Mesendoderm (in vitro differentiated cells): Measurements from ENCODE around the gene PIGO.

Experiments
- DNase-seq: peaks from one replicate; pipeline ENCODE4 v3.0.0; 2013
- H2AK5ac ChIP-seq: 2 replicates; pipeline ENCODE4 v1.6.1; 2013; ENCODE audit warnings: low read length, inconsistent platforms
- H2BK120ac ChIP-seq: 2 replicates; pipeline ENCODE4 v1.6.1; 2013; ENCODE audit warnings: low read depth, mild to moderate bottlenecking, low read length, moderate library complexity, mixed read lengths
- H2BK15ac ChIP-seq: replicated peaks from 2 replicates; pipeline ENCODE4 v1.6.1; 2013; ENCODE audit warnings: low read depth, mild to moderate bottlenecking, moderate library complexity
- H2BK5ac ChIP-seq: 2 replicates; pipeline ENCODE4 v1.6.1; 2013; ENCODE audit warnings: low read length, inconsistent platforms
- H3K18ac ChIP-seq: 2 replicates; pipeline ENCODE4 v1.6.1; 2013; ENCODE audit warnings: mild to moderate bottlenecking, low read length, mixed read lengths
- H3K23ac ChIP-seq: one replicate; pipeline ENCODE4 v1.6.1; 2013; ENCODE audit warnings: low read length
- H3K27ac ChIP-seq: 2 replicates; pipeline ENCODE4 v1.5.1; 2013; ENCODE audit warnings: low read depth, mild to moderate bottlenecking, inconsistent platforms, low read length, moderate library complexity
- H3K27me3 ChIP-seq: 2 replicates; pipeline ENCODE4 v1.6.1; 2013; ENCODE audit warnings: low read length, control low read depth, mild to moderate bottlenecking, inconsistent platforms; ENCODE audit not compliant: insufficient read depth, poor library complexity
- H3K36me3 ChIP-seq: 2 replicates; pipeline ENCODE4 v1.6.1; 2013; ENCODE audit warnings: low read length, inconsistent platforms; ENCODE audit not compliant: control insufficient read depth, insufficient read depth
- H3K4ac ChIP-seq: one replicate; pipeline ENCODE4 v1.6.1; 2013; ENCODE audit warnings: low read depth, mild to moderate bottlenecking, low read length, moderate library complexity
- H3K4me1 ChIP-seq: 2 replicates; pipeline ENCODE4 v1.6.1; 2013; ENCODE audit warnings: low read depth, low read length, inconsistent platforms; ENCODE audit not compliant: control insufficient read depth
- H3K4me2 ChIP-seq: 2 replicates; pipeline ENCODE4 v1.6.1; 2013; ENCODE audit warnings: low read length
- H3K4me3 ChIP-seq: 2 replicates; pipeline ENCODE4 v1.5.1; 2013; ENCODE audit warnings: mild to moderate bottlenecking, low read length
- H3K56ac ChIP-seq: one replicate; pipeline ENCODE4 v1.6.1; 2013; ENCODE audit warnings: low read length
- H3K79me1 ChIP-seq: 2 replicates; pipeline ENCODE4 v1.6.1; 2013; ENCODE audit warnings: low read length, inconsistent platforms
- H3K79me2 ChIP-seq: 2 replicates; pipeline ENCODE4 v1.6.1; 2013; ENCODE audit warnings: mild to moderate bottlenecking, low read length; ENCODE audit not compliant: control insufficient read depth, insufficient read depth
- H3K9ac ChIP-seq: 2 replicates; pipeline ENCODE4 v1.6.1; 2013; ENCODE audit warnings: low read length, inconsistent platforms
- H4K5ac ChIP-seq: one replicate; pipeline ENCODE4 v1.6.1; 2013; ENCODE audit warnings: low read length
- H4K8ac ChIP-seq: one replicate; pipeline ENCODE4 v1.6.1; 2013; ENCODE audit warnings: low read depth, mild to moderate bottlenecking, control low read depth, low read length, moderate library complexity
- WGBS: extraction: QIAGEN DNeasy Blood & Tissue Kit; methylation state at CpG from one replicate; pipeline ENCODE4 v1.1.7; 2013; ENCODE audit warnings: low lambda C conversion rate, missing lambda C conversion rate; ENCODE audit not compliant: insufficient coverage; ENCODE audit errors: extremely low coverage; 5-methylcytosine and 5-hydroxymethylcytosine counted together

The PIGO gene

DNA sequence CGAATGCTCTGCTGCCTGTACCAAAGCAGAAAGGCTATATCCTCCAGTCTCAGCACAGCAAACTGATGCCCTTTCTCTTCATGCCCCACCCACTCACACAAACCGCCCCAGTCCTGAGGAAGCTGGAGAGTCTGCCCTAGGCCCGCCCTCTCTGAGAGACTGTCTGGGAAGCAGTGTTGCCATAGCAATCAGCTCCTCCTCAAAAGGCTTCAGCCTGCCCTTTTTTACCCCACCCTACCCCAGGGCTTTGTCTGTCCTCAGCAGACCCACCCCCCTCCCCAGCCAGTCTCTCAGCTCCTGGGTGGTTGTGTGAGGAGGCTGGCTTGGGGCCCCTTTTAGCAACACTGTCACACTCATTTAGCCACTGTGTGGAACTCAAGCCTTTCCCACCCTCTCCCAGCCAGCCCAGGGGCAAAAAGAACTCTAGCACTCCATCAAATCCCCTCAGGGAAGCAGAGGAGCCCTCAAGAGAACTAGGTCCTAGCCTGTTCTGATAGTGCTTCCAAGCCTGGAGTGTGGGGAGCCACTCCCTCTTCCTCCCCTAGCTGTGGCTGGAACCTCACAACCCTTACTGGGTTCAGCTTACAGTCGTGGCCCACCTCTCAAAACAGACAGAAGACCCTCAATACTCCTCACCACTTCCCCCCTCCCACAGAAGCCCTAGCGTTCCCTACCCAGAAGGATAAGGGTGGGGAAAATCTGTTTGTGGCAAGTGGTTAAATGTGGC, 17.9 kb upstream of the PIGO start:
- Histone ChIP-seq H3K4me3 (no peak overlapping the region), H2AK5ac (no peak overlapping the region), H2BK5ac (peak overlapping the region; percentile 33), H3K4me2 (peak overlapping the region; percentile 94), H3K56ac (peak overlapping the region; percentile 85), H3K9ac (peak overlapping the region; percentile 85), H2BK15ac (peak overlapping the region; percentile 61), H3K4ac (peak overlapping the region; percentile 74), H3K4me1 (peaks cover 9% of the 10 kb centered on the region), H3K36me3 (no peaks in the 10 kb centered on the region), H3K27me3 (no peaks in the 10 kb centered on the region), H3K18ac (peak overlapping the region; percentile 81), H3K79me1 (peaks cover 10% of the 10 kb centered on the region), H3K23ac (no peak overlapping the region), H4K8ac (no peak overlapping the region), H3K27ac (peak overlapping the region; percentile 93), H2BK120ac (no peak overlapping the region), H4K5ac (no peak overlapping the region), H3K79me2 (no peaks in the 10 kb centered on the region)
- no CpG with 5 or more reads among the region's 5 CpGs for WGBS
- DNase-seq = peak; percentile 100

DNA sequence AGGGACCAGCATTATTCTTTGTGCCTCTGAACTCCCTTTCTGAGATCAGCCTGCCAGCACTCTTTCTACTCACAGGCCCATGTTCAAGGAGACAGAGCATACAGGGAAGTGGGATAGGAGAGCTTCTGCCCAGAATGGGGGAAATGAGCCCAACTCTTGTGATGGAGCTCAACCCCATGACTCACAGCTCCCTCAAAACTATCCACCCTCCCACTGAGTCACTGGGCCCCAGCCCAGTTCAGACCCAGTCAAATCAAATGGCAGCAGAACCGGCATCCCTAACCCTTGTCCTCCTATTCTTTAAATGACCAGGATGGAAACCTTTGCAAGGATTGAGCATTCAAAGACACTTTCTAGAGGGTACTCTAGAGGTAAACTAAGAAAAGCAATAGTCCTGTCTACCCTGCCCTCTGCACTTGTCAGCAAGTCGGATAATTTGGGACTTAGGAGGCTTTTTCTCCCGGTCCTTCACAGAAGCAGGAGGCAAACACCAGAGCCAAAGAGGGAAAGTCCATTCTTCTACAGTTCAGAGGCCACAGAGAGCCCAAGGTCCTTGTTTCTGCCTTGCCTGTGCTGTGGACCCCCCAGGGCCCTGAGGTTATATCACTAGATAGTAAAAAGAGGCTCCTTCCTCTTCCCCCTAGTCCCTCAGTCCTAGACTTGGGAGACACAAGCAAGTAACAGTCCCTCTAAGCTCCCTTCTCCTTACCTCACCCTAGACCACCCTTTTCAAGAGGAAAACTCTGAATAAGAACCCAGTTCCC, 16.0 kb upstream of the PIGO start:
- H3K4me2 ChIP-seq = no peak overlapping the region
- H3K79me1 ChIP-seq = peaks cover 10% of the 10 kb centered on the region
- no peak overlapping the region for H3K4me3 ChIP-seq
- H3K27me3 ChIP-seq = no peaks in the 10 kb centered on the region
- H2AK5ac ChIP-seq = no peak overlapping the region
- no peaks in the 10 kb centered on the region for H3K79me2 ChIP-seq
- H2BK120ac ChIP-seq = no peak overlapping the region
- DNase-seq = no peak
- H3K36me3 ChIP-seq = no peaks in the 10 kb centered on the region
- no peak overlapping the region for H4K5ac ChIP-seq
- no peak overlapping the region for H3K9ac ChIP-seq
- no peak overlapping the region for H2BK5ac ChIP-seq
- H3K56ac ChIP-seq = no peak overlapping the region
- peak overlapping the region; percentile 19 for H3K4ac ChIP-seq
- no CpG with 5 or more reads among the region's 3 CpGs for WGBS
- no peak overlapping the region for H4K8ac ChIP-seq
- H2BK15ac ChIP-seq = no peak overlapping the region
- no peak overlapping the region for H3K18ac ChIP-seq
- peaks cover 9% of the 10 kb centered on the region for H3K4me1 ChIP-seq
- H3K27ac ChIP-seq = no peak overlapping the region
- no peak overlapping the region for H3K23ac ChIP-seq

DNA sequence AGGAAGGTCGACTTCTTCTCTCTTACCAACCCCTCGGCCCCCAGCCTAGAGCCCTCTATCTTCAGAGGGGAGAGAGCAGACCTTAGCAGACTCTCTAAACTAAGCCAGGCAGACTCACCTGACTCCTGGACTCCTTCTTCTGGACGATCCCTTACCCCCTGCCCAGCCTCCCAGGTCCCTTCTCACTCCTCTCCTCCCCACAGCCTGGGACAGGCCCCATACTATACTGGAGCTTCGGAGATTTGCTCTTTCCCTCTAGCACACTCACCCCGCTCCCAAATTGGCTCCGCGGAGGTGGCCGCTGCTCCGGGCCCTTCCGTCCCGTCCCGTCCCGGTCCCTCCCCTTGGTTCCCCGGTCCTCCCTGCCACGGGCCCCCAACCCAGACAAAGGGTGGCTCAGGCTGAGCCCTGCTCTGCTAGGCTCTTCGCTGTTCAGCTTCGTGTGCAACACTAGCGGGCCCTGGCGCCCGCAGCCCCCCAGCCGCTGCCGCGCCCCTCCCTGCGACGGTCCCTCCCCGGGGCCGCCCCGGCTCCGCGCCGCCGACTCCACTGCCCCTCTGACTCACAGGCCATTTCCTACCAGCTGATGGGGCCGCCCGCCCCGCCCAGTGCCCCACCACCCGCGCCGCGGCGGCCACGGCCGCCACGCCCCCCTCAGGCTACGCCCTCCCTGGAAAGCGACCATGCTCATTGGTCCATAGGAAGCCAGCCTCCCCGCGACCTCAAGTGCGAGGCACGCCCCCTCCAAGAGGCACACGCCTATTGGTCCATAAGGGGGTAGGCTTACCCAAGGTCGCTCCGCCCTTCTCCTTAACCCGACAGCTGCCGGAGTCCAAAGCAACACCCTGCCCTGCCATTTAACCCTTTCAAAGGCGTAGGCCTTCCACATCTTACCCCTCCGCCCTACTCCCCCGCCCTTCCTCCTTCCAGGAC, 14.9 kb upstream of the PIGO start:
- no peaks in the 10 kb centered on the region for H3K36me3 ChIP-seq
- peak overlapping the region; percentile 59 for H3K27ac ChIP-seq
- no peak overlapping the region for H2BK5ac ChIP-seq
- peak overlapping the region; percentile 63 for H3K4me3 ChIP-seq
- no peaks in the 10 kb centered on the region for H3K27me3 ChIP-seq
- peaks cover 10% of the 10 kb centered on the region for H3K79me1 ChIP-seq
- H3K4me1 ChIP-seq = peaks cover 9% of the 10 kb centered on the region
- no peak overlapping the region for H3K4ac ChIP-seq
- no CpG with 5 or more reads among the region's 57 CpGs for WGBS
- no peak overlapping the region for H2AK5ac ChIP-seq
- H2BK15ac ChIP-seq = no peak overlapping the region
- DNase-seq = peak; percentile 100
- H3K23ac ChIP-seq = no peak overlapping the region
- H4K8ac ChIP-seq = no peak overlapping the region
- no peak overlapping the region for H4K5ac ChIP-seq
- no peak overlapping the region for H2BK120ac ChIP-seq
- H3K9ac ChIP-seq = peak overlapping the region; percentile 82
- H3K79me2 ChIP-seq = no peaks in the 10 kb centered on the region
- peak overlapping the region; percentile 91 for H3K56ac ChIP-seq
- H3K4me2 ChIP-seq = peak overlapping the region; percentile 87
- H3K18ac ChIP-seq = peak overlapping the region; percentile 20

DNA sequence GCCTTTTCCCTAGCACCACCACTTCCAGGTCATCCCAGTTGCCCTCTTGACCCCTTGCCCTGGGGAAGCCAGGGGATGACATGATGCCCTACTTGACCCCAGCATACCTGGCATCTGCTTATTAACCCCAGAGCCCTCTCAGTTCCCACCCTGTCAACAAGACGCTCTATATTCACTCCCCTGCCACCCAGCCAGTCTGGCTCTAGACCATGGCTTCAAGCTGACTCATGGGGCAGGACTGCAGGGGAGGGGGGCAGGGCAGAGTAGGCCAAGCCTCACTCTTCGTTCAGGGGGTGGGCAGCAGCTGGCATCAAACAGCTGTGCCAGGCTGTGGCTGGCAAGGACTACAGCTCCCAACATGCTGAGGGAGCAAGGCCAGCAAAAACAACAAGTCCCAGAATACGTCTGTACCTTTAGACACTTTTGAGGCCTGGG, 14.0 kb upstream of the PIGO start:
- H3K27ac ChIP-seq = no peak overlapping the region

DNA sequence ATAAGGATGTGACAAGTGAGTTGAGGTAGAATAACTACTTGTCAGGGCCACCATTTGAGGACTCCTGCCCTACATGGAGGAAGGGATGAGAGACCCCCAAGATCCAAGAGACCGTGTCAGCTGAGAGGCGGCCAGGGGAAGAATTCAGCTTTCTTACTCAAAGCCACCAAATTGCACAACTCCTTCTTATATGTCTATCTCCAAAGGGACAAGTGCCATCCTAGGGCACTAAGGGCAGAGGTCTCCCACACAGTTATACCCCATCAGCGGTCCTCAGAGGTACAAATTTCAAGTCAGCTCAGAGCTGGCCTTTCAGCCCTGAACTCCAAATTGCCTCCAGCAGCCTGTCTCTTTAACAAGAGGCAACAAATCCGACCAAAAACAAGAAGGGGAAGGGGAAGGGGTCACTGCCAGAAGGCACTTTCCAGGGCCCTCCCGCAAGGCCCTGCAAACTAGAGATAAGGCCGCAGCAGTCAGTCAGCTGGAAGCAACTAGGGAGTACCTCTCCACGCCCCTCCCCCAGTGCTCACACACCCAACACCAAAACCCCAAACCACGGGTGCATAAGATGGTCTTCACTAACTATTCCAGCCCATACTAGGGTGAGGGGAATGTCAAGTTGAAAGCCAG, 12.7 kb upstream of the PIGO start:
- no peak overlapping the region for H2BK15ac ChIP-seq
- no peak overlapping the region for H4K5ac ChIP-seq
- no peaks in the 10 kb centered on the region for H3K27me3 ChIP-seq
- DNase-seq = no peak
- no peak overlapping the region for H3K4ac ChIP-seq
- H4K8ac ChIP-seq = no peak overlapping the region
- no peak overlapping the region for H2BK5ac ChIP-seq
- no peak overlapping the region for H3K18ac ChIP-seq
- no peak overlapping the region for H3K23ac ChIP-seq
- no CpG with 5 or more reads among the region's 8 CpGs for WGBS
- H2AK5ac ChIP-seq = no peak overlapping the region
- no peak overlapping the region for H3K4me2 ChIP-seq
- H3K56ac ChIP-seq = no peak overlapping the region
- H3K36me3 ChIP-seq = no peaks in the 10 kb centered on the region
- H3K79me1 ChIP-seq = peaks cover 10% of the 10 kb centered on the region
- no peak overlapping the region for H3K9ac ChIP-seq
- no peak overlapping the region for H3K4me3 ChIP-seq
- no peaks in the 10 kb centered on the region for H3K79me2 ChIP-seq
- H3K4me1 ChIP-seq = peaks cover 6% of the 10 kb centered on the region
- H3K27ac ChIP-seq = no peak overlapping the region
- H2BK120ac ChIP-seq = no peak overlapping the region

More for the DNA sequence above, 14.0 kb upstream of the PIGO start:
- Histone ChIP-seq H3K27me3 (no peaks in the 10 kb centered on the region), H3K79me1 (peaks cover 10% of the 10 kb centered on the region), H2BK15ac (no peak overlapping the region), H3K4ac (no peak overlapping the region), H3K56ac (no peak overlapping the region), H3K9ac (no peak overlapping the region), H3K4me2 (no peak overlapping the region), H2AK5ac (no peak overlapping the region), H3K4me3 (no peak overlapping the region), H3K4me1 (peaks cover 9% of the 10 kb centered on the region), H3K18ac (no peak overlapping the region), H4K8ac (no peak overlapping the region), H2BK120ac (no peak overlapping the region), H4K5ac (no peak overlapping the region), H3K79me2 (no peaks in the 10 kb centered on the region), H3K23ac (no peak overlapping the region), H3K36me3 (no peaks in the 10 kb centered on the region), H2BK5ac (no peak overlapping the region)
- DNase-seq = no peak
- no CpG with 5 or more reads among the region's 3 CpGs for whole genome bisulfite sequencing
